Raji (cell line): ENCODE data around the gene IPCEF1.

Experiments
- POLR2A ChIP-seq: IDR thresholded peaks from 2 replicates; pipeline ENCODE4 v1.6.1; 2011; ENCODE audit warnings: low read depth, low read length, control low read depth; ENCODE audit not compliant: insufficient read depth

Gene IPCEF1

DNA sequence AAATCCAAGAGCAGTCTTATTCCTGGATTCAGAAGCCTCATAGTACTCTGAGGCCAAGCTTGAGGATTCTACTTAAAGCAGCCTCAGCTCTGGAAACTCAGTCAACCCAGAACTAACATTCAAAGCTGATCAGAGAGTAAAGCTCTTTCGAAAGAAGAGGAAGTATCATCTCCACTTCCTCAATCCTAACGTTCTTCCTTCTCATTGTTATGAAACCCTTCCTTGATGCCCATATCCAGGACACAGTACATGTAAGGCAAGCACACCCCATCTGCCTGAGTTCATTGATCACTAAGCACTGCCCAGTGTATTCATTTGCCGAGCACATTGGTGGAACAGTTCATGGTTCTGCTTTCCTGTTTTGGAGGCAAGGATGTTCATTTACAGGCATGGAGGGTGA lies at the start of gene IPCEF1:
TSS of gene IPCEF1 (minus strand) at position 114 of the 400 bp plus-strand sequence. CDS start 90,856 bp downstream, outside the sequence.
- no peak for TF ChIP-seq POLR2A

GRCh38 chr6:154406301-154406700 lies 49.7 kb upstream of the IPCEF1 start:
- TF ChIP-seq POLR2A = no peak

GRCh38 chr6:154404791-154405400 lies 48.3 kb upstream of the IPCEF1 start:
- no peak for TF ChIP-seq POLR2A

DNA sequence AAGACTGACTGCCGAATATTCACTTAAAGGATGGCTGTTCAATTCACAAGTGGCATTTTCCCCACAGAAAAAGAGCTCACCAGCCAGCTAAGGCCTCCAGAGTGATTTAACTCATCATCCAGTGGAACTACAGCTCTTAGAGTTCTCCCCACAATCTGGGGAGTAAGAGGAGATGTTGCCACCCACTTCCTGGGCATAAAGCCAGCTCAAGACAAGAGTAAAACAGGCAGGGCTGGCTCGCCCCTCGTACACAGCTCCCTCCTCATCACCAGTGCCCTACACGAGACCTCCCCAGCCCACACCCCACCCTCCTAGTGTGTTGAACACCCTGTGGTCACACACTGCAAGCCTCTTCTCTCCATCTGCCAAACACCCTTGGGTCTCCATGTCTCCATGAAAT lies 47.2 kb upstream of the IPCEF1 start:
- no peak for TF ChIP-seq POLR2A

DNA sequence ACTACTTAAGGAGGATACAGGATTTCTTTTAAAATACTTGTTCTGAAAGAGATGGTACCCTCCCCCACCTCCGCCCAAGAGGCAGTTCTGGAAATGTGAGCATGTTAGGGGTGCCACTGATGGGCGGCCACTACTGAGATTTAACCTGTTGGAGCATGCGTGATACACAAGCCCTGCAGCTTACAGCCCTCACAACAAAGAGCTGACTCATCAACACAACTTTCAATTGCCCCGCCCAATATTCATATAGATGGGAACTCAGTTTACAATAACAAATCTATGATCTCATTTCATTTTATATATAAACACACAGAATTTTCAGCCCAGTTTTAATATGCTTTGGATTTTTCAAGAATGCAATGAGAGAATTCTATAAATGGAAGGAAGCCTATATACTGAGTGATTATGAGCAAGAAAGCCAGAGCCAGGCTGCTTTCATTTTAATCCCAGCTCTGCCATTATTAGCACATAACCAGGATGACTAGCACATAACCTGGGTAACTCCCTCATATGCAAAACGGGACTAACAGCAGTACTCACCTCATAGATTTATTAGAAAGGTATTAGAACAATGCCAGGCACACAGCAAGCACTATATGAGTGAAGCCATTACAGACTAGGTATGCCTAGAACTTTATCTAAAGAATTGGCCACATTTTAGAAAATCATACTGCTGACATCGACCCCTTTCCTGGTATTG lies 45.6 kb upstream of the IPCEF1 start:
- TF ChIP-seq POLR2A = no peak

DNA sequence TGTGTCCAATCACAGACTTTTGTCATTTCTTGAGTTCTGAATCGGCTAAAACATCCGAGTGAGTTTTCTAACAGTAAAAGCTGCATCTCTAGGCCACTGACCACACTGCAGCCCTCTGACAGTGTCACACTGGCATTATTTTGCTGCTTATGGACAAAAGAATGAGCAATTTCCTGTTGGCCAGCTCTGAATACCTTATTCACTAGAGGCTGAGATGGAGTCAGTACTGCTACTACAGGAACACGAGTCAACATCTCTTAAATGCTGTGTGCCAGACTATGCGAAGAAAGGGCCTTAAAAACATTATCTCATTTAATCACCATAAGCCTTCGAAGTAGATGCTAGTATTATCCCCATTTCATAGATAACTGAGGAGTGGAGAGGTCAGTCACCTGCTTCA lies 42.5 kb upstream of the IPCEF1 start:
- no peak for TF ChIP-seq POLR2A

GRCh38 chr6:154397491-154398195 lies 41.0 kb upstream of the IPCEF1 start:
- no peak for TF ChIP-seq POLR2A

GRCh38 chr6:154395878-154396277 lies 39.3 kb upstream of the IPCEF1 start:
- no peak for TF ChIP-seq POLR2A

DNA sequence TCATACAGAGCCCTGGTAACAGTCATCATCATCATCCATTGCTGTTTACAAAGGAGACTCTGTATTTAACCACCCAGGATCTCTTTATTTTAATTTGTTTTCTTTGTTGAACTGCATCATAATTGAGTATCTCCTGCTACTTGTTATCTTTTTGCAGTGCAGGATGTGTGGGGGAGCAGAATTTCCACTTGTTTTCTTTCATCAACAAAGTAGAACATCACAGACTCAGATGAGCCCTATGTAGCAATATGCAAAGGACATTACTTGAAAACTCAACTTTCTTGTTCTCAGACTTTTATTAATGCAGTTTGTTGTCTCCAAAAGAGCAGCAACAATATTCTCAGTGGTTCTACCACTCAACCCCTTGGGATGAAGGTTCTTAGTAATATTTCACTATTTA lies 38.7 kb upstream of the IPCEF1 start:
- no peak for TF ChIP-seq POLR2A

- no peak for TF ChIP-seq POLR2A
These were observed 38.0 kb upstream of the IPCEF1 start for GRCh38 chr6:154394571-154394970.

DNA sequence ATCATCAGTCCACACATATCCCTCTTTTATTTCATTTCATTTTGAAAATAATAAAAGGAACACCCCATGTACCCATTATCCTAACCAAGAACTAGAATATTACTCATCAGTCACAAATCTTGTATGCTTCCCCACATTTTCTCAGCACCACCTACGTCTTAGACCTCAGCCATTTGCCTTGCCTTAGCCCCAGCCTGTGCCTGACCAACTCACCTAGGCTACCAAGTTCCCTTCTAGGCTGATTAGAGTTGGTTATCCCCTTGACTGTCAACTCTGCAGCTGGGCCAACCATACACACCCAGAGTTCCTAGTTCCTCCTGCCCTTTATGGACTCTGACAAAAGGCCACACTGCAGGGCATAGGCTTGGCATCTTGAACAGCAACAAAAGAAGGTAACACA lies 33.4 kb upstream of the IPCEF1 start:
- no peak for TF ChIP-seq POLR2A

GRCh38 chr6:154388803-154389202 lies 32.2 kb upstream of the IPCEF1 start:
- no peak for TF ChIP-seq POLR2A

DNA sequence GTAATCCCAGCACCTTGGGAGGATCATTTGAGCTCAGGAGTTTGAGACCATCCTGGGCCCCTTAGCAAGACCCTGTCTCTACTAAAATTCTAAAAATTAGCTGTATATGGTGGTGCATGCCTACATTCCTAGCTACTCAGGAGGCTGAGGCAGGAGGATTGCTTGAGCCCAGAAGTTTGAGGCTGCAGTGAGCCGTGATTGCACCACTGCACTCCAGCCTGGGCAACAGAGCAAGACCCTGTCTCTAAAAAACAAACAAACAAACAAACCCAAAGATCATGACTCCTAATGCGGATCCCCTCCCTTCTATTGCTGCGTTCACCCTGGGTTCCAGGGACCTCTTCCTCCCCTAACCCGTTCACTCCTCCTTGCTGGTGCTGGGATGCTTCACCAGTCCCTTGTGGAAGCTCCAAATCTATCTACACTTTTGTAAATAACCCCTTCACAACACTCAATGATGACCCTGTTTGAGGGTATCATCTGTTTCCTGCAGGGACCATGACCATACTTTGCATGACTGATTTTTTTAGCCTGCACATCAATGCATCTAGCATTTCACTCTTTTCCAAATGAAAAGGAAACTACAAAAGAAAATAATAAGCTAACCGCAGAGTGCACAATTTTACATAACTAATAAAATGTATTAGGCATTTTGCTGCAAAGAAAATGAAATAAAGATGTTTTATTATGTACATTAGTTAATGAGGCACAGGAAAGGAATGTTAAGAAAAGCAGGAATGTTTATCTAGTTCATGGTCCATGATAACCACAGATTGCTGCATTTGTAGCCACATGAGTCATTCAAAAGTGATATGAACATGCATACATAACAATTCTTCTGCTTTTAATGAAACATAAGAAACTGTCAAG lies 30.5 kb upstream of the IPCEF1 start:
- TF ChIP-seq POLR2A = no peak

DNA sequence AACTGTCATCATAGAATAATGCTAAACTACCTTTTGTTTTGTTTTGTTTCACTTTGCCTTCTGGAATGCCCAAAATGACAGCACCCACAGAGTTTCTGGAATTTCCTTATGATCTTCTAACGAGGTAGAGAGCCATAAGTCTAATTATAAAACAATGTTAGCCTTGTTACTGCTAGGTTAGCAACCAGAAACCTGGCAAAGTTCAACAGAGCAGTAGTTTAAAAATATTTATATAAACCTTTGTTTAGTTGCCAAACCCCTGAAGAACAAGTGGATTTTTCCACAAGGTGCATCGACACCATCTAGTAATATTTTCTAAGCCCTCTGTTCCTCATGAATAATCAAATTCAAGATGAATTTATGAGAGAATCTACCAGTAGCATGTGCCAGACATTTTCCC lies 27.6 kb upstream of the IPCEF1 start:
- no peak for TF ChIP-seq POLR2A

- TF ChIP-seq POLR2A = no peak
These were observed 26.7 kb upstream of the IPCEF1 start for GRCh38 chr6:154383273-154383672.
